ENCODE results near the gene SLC7A8.

GRCh38 chr14:23094666-23095195, 88.7 kb downstream of the SLC7A8 start, which contains the start of gene ACIN1:
- TF ChIP-seq CTCF (conservative IDR thresholded peaks at IDR 0.05; ENCODE audit: low read depth in 2 of 2) (no peak), EZH2phosphoT487 (IDR thresholded peaks at IDR 0.05; ENCODE audit: unreplicated experiment) (no peak)
- TF ChIP-seq, protein P1, sequence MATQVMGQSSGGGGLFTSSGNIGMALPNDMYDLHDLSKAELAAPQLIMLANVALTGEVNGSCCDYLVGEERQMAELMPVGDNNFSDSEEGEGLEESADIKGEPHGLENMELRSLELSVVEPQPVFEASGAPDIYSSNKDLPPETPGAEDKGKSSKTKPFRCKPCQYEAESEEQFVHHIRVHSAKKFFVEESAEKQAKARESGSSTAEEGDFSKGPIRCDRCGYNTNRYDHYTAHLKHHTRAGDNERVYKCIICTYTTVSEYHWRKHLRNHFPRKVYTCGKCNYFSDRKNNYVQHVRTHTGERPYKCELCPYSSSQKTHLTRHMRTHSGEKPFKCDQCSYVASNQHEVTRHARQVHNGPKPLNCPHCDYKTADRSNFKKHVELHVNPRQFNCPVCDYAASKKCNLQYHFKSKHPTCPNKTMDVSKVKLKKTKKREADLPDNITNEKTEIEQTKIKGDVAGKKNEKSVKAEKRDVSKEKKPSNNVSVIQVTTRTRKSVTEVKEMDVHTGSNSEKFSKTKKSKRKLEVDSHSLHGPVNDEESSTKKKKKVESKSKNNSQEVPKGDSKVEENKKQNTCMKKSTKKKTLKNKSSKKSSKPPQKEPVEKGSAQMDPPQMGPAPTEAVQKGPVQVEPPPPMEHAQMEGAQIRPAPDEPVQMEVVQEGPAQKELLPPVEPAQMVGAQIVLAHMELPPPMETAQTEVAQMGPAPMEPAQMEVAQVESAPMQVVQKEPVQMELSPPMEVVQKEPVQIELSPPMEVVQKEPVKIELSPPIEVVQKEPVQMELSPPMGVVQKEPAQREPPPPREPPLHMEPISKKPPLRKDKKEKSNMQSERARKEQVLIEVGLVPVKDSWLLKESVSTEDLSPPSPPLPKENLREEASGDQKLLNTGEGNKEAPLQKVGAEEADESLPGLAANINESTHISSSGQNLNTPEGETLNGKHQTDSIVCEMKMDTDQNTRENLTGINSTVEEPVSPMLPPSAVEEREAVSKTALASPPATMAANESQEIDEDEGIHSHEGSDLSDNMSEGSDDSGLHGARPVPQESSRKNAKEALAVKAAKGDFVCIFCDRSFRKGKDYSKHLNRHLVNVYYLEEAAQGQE (IDR thresholded peaks at IDR 0.05; ENCODE audit: unreplicated experiment), result peak; percentile 18
